ENCODE measurements around the gene ATP6V1B1. TPM values are rescaled to one million over a fixed set of nuclear protein-coding genes. Genes with fewer than 3 reads are reported as not detected.

ATP6V1B1 gene
- total RNA-seq, 1 experiment from 2014 or later: 7.8 TPM

GRCh38 chr2:70949086-70949485 lies 13.4 kb downstream of the ATP6V1B1 start:
- no peaks in the 10 kb centered on the region for H3K36me3 ChIP-seq (ENCODE audit: low read depth)
- H2AFZ ChIP-seq: no peak overlapping the region
- no peaks in the 10 kb centered on the region for H3K27me3 ChIP-seq (ENCODE audit: insufficient read depth, low read depth)
- no TSS peak for BruUV-seq (replicated peaks)
- POLR2A ChIA-PET (ENCODE audit: unreplicated experiment): interaction anchor here (0.7 kb wide), 1 partner anchor 29 kb away, joined by 3 read pairs; no protein-coding TSS in a partner anchor
- H3K9me2 ChIP-seq (ENCODE audit: insufficient read depth): no peaks in the 10 kb centered on the region
- H3K9me3 ChIP-seq (ENCODE audit: insufficient read depth, low read depth): no peaks in the 10 kb centered on the region
- no peak overlapping the region for H3K4me3 ChIP-seq
- peaks cover 7% of the 10 kb centered on the region; the same call in 1 of the 2 replicates for H3K4me1 ChIP-seq (replicated peaks; ENCODE audit: insufficient read depth)
- H3K4me2 ChIP-seq: 0 out of 2 replicates have a peak overlapping the region, but pooled peaks have one; percentile 74
- no peaks in the 10 kb centered on the region for H4K20me1 ChIP-seq (ENCODE audit: insufficient read depth)
- intact Hi-C loops (cut with micrococcal nuclease; ENCODE audit: unreplicated experiment): loop anchor here (2.0 to 5.0 kb wide), 2 partner anchors 28 to 647 kb away; partner anchors contain the start of gene FAM136A
- no peaks in the 10 kb centered on the region for H3K79me2 ChIP-seq (ENCODE audit: low read depth)
- no peaks in the 10 kb centered on the region; the same call in 1 of the 2 replicates for H3F3A ChIP-seq (ENCODE audit: insufficient read depth, low read depth)
- H3K27ac ChIP-seq: no peak overlapping the region
- no peak for DNase-seq
- CTCF ChIA-PET: interaction anchor here (0.5 to 3.9 kb wide), 5 partner anchors 15 to 645 kb away, joined by 3 to 23 read pairs (median 3); no protein-coding TSS in a partner anchor
- TF ChIP-seq EZH2 (IDR thresholded peaks at IDR 0.05; ENCODE audit: low read depth) (no peak), CTCF (conservative IDR thresholded peaks at IDR 0.05) (no peak)

GRCh38 chr2:70954886-70955285 lies 19.2 kb downstream of the ATP6V1B1 start:
- CTCF ChIA-PET: no interaction called here
- BruUV-seq (replicated peaks): no TSS peak
- H3K79me2 ChIP-seq (ENCODE audit: low read depth): no peaks in the 10 kb centered on the region

GRCh38 chr2:70956141-70956540 lies 20.4 kb downstream of the ATP6V1B1 start:
- BruUV-seq (replicated peaks): no TSS peak
- no peaks in the 10 kb centered on the region for H3K9me2 ChIP-seq (ENCODE audit: insufficient read depth)
- H3K4me3 ChIP-seq: no peak overlapping the region
- no peaks in the 10 kb centered on the region for H3F3A ChIP-seq (ENCODE audit: insufficient read depth, low read depth)
- no peak overlapping the region for H2AFZ ChIP-seq
- intact Hi-C loops (cut with micrococcal nuclease; ENCODE audit: unreplicated experiment): no loop called here
- H3K27me3 ChIP-seq (ENCODE audit: insufficient read depth, low read depth): no peaks in the 10 kb centered on the region
- DNase-seq: no peak
- no peaks in the 10 kb centered on the region for H3K79me2 ChIP-seq (ENCODE audit: low read depth)
- H3K9me3 ChIP-seq (ENCODE audit: insufficient read depth, low read depth): no peaks in the 10 kb centered on the region
- no peak overlapping the region for H3K27ac ChIP-seq
- no peaks in the 10 kb centered on the region for H3K4me1 ChIP-seq (replicated peaks; ENCODE audit: insufficient read depth)
- CTCF ChIA-PET: no interaction called here
- H4K20me1 ChIP-seq (ENCODE audit: insufficient read depth): no peaks in the 10 kb centered on the region
- no peak overlapping the region for H3K4me2 ChIP-seq
- POLR2A ChIA-PET (ENCODE audit: unreplicated experiment): no interaction called here
- no peaks in the 10 kb centered on the region for H3K36me3 ChIP-seq (ENCODE audit: low read depth)
- TF ChIP-seq CTCF (conservative IDR thresholded peaks at IDR 0.05): no peak
- TF ChIP-seq EZH2 (IDR thresholded peaks at IDR 0.05; ENCODE audit: low read depth): no peak

More at GRCh38 chr2:70954886-70955285, 19.2 kb downstream of the ATP6V1B1 start:
- no peaks in the 10 kb centered on the region for H3K9me3 ChIP-seq (ENCODE audit: insufficient read depth, low read depth)
- H4K20me1 ChIP-seq (ENCODE audit: insufficient read depth): no peaks in the 10 kb centered on the region
- no peak for DNase-seq
- H3K4me1 ChIP-seq (replicated peaks; ENCODE audit: insufficient read depth): no peaks in the 10 kb centered on the region
- no peaks in the 10 kb centered on the region for H3K27me3 ChIP-seq (ENCODE audit: insufficient read depth, low read depth)
- H3K27ac ChIP-seq: no peak overlapping the region
- TF ChIP-seq EZH2 (IDR thresholded peaks at IDR 0.05; ENCODE audit: low read depth) (no peak), CTCF (conservative IDR thresholded peaks at IDR 0.05) (no peak)
- H2AFZ ChIP-seq: no peak overlapping the region
- no peaks in the 10 kb centered on the region for H3F3A ChIP-seq (ENCODE audit: insufficient read depth, low read depth)
- no peak overlapping the region for H3K4me3 ChIP-seq
- intact Hi-C loops (cut with micrococcal nuclease; ENCODE audit: unreplicated experiment): no loop called here
- POLR2A ChIA-PET (ENCODE audit: unreplicated experiment): no interaction called here
- no peaks in the 10 kb centered on the region for H3K36me3 ChIP-seq (ENCODE audit: low read depth)
- H3K9me2 ChIP-seq (ENCODE audit: insufficient read depth): no peaks in the 10 kb centered on the region
- H3K4me2 ChIP-seq: no peak overlapping the region
